Measurements from ENCODE around the gene CYP1B1.

DNA sequence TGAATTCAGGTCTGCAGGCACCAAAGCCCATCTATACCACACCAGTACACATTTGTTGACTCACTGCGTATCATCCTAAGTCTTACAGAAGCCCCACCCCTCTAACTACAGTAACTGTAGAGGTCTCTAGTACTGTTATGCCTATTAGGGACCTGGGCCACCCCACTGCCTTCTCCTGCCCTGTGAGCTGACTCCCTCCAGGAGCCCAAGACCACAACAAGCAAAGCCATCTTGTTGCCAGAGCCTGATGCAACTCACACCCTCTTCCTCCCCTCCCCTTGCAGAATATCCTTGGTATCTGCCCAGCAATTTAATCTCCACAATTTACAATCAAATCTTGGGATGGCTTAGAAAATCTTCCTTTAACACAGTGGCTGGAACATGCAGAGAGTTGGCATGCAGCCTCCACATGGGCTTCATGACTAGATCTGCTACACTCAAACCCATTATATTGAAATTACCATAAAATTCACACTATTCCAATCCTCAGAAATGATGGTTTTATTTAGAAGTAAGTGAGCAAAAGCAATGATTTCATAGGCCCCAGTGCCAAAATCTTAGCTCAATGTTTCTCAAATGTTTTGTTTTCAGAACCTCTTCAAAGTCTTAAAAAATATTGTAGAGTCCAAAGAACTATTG, 17.7 kb upstream of the CYP1B1 start:
- TF ChIP-seq POLR2AphosphoS5 (IDR thresholded peaks at IDR 0.05; ENCODE audit: low read depth, low read length) (no peak), FOXP2 (optimal IDR thresholded peaks at IDR 0.05; ENCODE audit: borderline replicate concordance, extremely low read depth, extremely low read length, insufficient read depth) (no peak), TAF1 (IDR thresholded peaks at IDR 0.05; ENCODE audit: borderline replicate concordance, insufficient read depth, low read length) (no peak), SIN3A (IDR thresholded peaks at IDR 0.05; ENCODE audit: borderline replicate concordance, insufficient read depth, low read length) (no peak)
- TF ChIP-seq, protein P1, sequence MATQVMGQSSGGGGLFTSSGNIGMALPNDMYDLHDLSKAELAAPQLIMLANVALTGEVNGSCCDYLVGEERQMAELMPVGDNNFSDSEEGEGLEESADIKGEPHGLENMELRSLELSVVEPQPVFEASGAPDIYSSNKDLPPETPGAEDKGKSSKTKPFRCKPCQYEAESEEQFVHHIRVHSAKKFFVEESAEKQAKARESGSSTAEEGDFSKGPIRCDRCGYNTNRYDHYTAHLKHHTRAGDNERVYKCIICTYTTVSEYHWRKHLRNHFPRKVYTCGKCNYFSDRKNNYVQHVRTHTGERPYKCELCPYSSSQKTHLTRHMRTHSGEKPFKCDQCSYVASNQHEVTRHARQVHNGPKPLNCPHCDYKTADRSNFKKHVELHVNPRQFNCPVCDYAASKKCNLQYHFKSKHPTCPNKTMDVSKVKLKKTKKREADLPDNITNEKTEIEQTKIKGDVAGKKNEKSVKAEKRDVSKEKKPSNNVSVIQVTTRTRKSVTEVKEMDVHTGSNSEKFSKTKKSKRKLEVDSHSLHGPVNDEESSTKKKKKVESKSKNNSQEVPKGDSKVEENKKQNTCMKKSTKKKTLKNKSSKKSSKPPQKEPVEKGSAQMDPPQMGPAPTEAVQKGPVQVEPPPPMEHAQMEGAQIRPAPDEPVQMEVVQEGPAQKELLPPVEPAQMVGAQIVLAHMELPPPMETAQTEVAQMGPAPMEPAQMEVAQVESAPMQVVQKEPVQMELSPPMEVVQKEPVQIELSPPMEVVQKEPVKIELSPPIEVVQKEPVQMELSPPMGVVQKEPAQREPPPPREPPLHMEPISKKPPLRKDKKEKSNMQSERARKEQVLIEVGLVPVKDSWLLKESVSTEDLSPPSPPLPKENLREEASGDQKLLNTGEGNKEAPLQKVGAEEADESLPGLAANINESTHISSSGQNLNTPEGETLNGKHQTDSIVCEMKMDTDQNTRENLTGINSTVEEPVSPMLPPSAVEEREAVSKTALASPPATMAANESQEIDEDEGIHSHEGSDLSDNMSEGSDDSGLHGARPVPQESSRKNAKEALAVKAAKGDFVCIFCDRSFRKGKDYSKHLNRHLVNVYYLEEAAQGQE (IDR thresholded peaks at IDR 0.05; ENCODE audit: insufficient read depth in 1 of 2, low read depth in 2 of 2, low read length in 2 of 2) = no peak
